K562 (cell line): Measurements from ENCODE around the gene SPATA20. TPM values are rescaled to one million over a fixed set of nuclear protein-coding genes. Genes with fewer than 3 reads are reported as not detected.
A peak's percentile ranks its signal among the peaks of the same experiment; 100 is the strongest.

ENCODE experiments used
- CBFA2T3 ChIP-seq: fragments of 450-650 bp; IDR thresholded peaks from 2 replicates; pipeline ENCODE4 v1.6.1; 2017
- ELK1 ChIP-seq: sonication (generic); formaldehyde crosslinking; IDR thresholded peaks from 2 replicates; pipeline ENCODE4 v1.8.1; 2022; ENCODE audit warnings: missing genetic modification reagents
- GTF2B ChIP-seq: IDR thresholded peaks from 2 replicates; pipeline ENCODE4 v1.6.1; 2011; ENCODE audit not compliant: insufficient read length; ENCODE audit errors: extremely low read depth
- HDAC6 ChIP-seq: IDR thresholded peaks from 2 replicates; pipeline ENCODE4 v1.6.1; 2012; ENCODE audit warnings: low read depth, mild to moderate bottlenecking, control low read depth, inconsistent platforms, low read length, moderate library complexity
- KDM2B ChIP-seq: fragments of 250-450 bp; sonication (Bioruptor Pico); IDR thresholded peaks from 2 replicates; pipeline ENCODE4 v1.8.0; 2021; ENCODE audit warnings: mild to moderate bottlenecking, moderate library complexity
- KDM4B ChIP-seq, 2 experiments: fragments of 450-650 bp in 1 of 2; sonication (generic) in 1 of 2; IDR thresholded peaks; 2 replicates each; pipeline ENCODE4 v1.6.1; 2016 to 2017; ENCODE audit warnings: borderline replicate concordance in 2 of 2, antibody characterized with exemption in 1 of 2, low read depth in 1 of 2, mild to moderate bottlenecking in 1 of 2
- KLF13 ChIP-seq: fragments of 450-650 bp; IDR thresholded peaks from 2 replicates; pipeline ENCODE4 v1.6.1; 2016; ENCODE audit warnings: missing genetic modification characterization, low read depth, mild to moderate bottlenecking, missing compliant biosample characterization, moderate library complexity, borderline replicate concordance
- NCOA1 ChIP-seq: fragments of 450-650 bp; IDR thresholded peaks from 2 replicates; pipeline ENCODE4 v1.6.1; 2016; ENCODE audit warnings: low read depth
- NFRKB ChIP-seq: fragments of 450-650 bp; IDR thresholded peaks from 2 replicates; pipeline ENCODE4 v1.6.1; 2016; ENCODE audit warnings: low read depth
- PATZ1 ChIP-seq: fragments of 250-450 bp; sonication (Bioruptor Pico); IDR thresholded peaks from 2 replicates; pipeline ENCODE4 v1.5.0; 2020; ENCODE audit warnings: mild to moderate bottlenecking, borderline replicate concordance
- RB1 ChIP-seq: fragments of 450-650 bp; IDR thresholded peaks from 2 replicates; pipeline ENCODE4 v1.6.1; 2017; ENCODE audit warnings: low read depth, mild to moderate bottlenecking
- RBM15 ChIP-seq: fragments of 200-400 bp; formaldehyde crosslinking; IDR thresholded peaks from 2 replicates; pipeline ENCODE4 v1.6.1; 2018; ENCODE audit warnings: mild to moderate bottlenecking, low read length, moderate library complexity; ENCODE audit not compliant: insufficient read depth
- TEAD4 ChIP-seq, 2 experiments: sonication (generic) in 1 of 2; formaldehyde crosslinking in 1 of 2; IDR thresholded peaks; 2 replicates each; pipeline versions ENCODE4 v1.6.1 to v1.8.0; 2012 to 2022; ENCODE audit warnings: borderline replicate concordance in 1 of 2, inconsistent platforms in 1 of 2, low read length in 1 of 2, mild to moderate bottlenecking in 1 of 2, missing genetic modification reagents in 1 of 2
- ZNF140 ChIP-seq: fragments of 250-450 bp; sonication (Bioruptor Pico); IDR thresholded peaks from 2 replicates; pipeline ENCODE4 v1.8.0; 2021; ENCODE audit warnings: moderate library complexity, mild to moderate bottlenecking, inconsistent platforms
- ZNF282 ChIP-seq: sonication (generic); formaldehyde crosslinking; IDR thresholded peaks from 2 replicates; pipeline ENCODE4 v1.8.1; 2023; ENCODE audit warnings: missing genetic modification reagents
- ZNF551 ChIP-seq: fragments of 250-450 bp; sonication (Bioruptor Pico); IDR thresholded peaks from 2 replicates; pipeline ENCODE4 v1.5.0; 2021; ENCODE audit warnings: mild to moderate bottlenecking, moderate library complexity
- ZNF717 ChIP-seq: fragments of 250-450 bp; sonication (Bioruptor Pico); IDR thresholded peaks from 2 replicates; pipeline ENCODE4 v1.5.0; 2021
- polyA plus RNA-seq, 8 experiments: library from polyadenylated mRNA; depleted of rRNA in 4 of 8; stranded (reverse) in 5 of 8; unstranded in 3 of 8; fragments of >200 nt; fragmentation: Nextera tagmentation in 2 of 8; fragmentation: Illumina TruSeq in 1 of 8; extraction: Ambion mirVana in 2 of 8; extraction: Trizol in 1 of 8; gene quantifications; 2 replicates each; pipeline versions ENCODE4 v1.2.1 to v1.2.3, GENCODE V29; 2011 to 2014; ENCODE audit warnings: inconsistent platforms in 1 of 8, missing spikeins in 1 of 8
- total RNA-seq, 7 experiments: library from RNA; depleted of rRNA in 6 of 7; stranded (reverse); fragments of >200 nt in 6 of 7; fragmentation: Illumina TruSeq in 2 of 7; extraction: Trizol in 2 of 7; gene quantifications; 2 replicates each; pipeline versions ENCODE4 v1.2.1 to v1.2.3, GENCODE V29; 2011 to 2021; ENCODE audit warnings: low replicate concordance in 1 of 7

The SPATA20 gene
- total and polyA plus RNA-seq, 9 of the 15 experiments (the other 6 are each of a cell fraction or from before 2014, with no cell fraction given): 0.08 to 4.0 (median 1.5) TPM

- TF ChIP-seq PATZ1 (no peak), CBFA2T3 (no peak), HDAC6 (no peak), KDM4B (IDR thresholded peaks at IDR 0.05; ENCODE audit: borderline replicate concordance in 2 of 2, low read depth in 1 of 2) (no peak), KLF13 (tag) (no peak), NFRKB (no peak), NCOA1 (no peak), ELK1 (CRISPR knock-in tag) (no peak), RB1 (peak; percentile 86), RBM15 (no peak), TEAD4 (IDR thresholded peaks at IDR 0.05; ENCODE audit: low read length) (0 out of 2 replicates have a peak, but pooled peaks have one; percentile 18), TEAD4 (CRISPR knock-in tag; IDR thresholded peaks at IDR 0.05; ENCODE audit: borderline replicate concordance) (peak; percentile 82), ZNF717 (no peak), GTF2B (no peak), ZNF140 (CRISPR knock-in tag) (no peak), ZNF282 (no peak), ZNF551 (CRISPR knock-in tag) (no peak), KDM2B (CRISPR knock-in tag) (no peak)
Measured at GRCh38 chr17:50547035-50547735, at the start of gene SPATA20 (continued).
